SK-N-SH treated with all-trans-retinoic acid at 6 μM for 48 hours (cell line): ENCODE data around the gene CDC16.

ENCODE experiments used
- ATAC-seq: fragments of 200-7000 bp; cut with Tn5 transposase; 3 replicates; pipeline ENCODE4 v1.9.1; 2020; ENCODE audit warnings: mild to moderate bottlenecking, moderate library complexity
- ARNTL ChIP-seq: fragments of 450-650 bp; formaldehyde crosslinking; IDR thresholded peaks from 2 replicates; pipeline ENCODE4 v1.5.0; 2020; ENCODE audit warnings: low read depth, mild to moderate bottlenecking, moderate library complexity, borderline replicate concordance
- BACH2 ChIP-seq: fragments of 250-450 bp; sonication (Bioruptor Pico); IDR thresholded peaks from 2 replicates; pipeline ENCODE4 v1.9.0; 2021; ENCODE audit warnings: mild to moderate bottlenecking, borderline replicate concordance
- CSDC2 ChIP-seq: fragments of 250-450 bp; sonication (Bioruptor Pico); IDR thresholded peaks from 2 replicates; pipeline ENCODE4 v1.5.0; 2020; ENCODE audit warnings: mild to moderate bottlenecking, moderate library complexity
- CSRNP3 ChIP-seq: fragments of 250-450 bp; sonication (Bioruptor Pico); IDR thresholded peaks from 2 replicates; pipeline ENCODE4 v1.5.1; 2021; ENCODE audit warnings: mild to moderate bottlenecking, moderate library complexity
- ESRRG ChIP-seq: fragments of 250-450 bp; sonication (Bioruptor Pico); IDR thresholded peaks from 2 replicates; pipeline ENCODE4 v1.6.1; 2021; ENCODE audit warnings: mild to moderate bottlenecking
- GLIS3 ChIP-seq: fragments of 250-450 bp; sonication (Bioruptor Pico); IDR thresholded peaks from 2 replicates; pipeline ENCODE4 v1.5.0; 2020; ENCODE audit warnings: mild to moderate bottlenecking, moderate library complexity
- ISL1 ChIP-seq: fragments of 250-450 bp; sonication (Bioruptor Pico); IDR thresholded peaks from 2 replicates; pipeline ENCODE4 v2.1.2; 2022; ENCODE audit warnings: mild to moderate bottlenecking, moderate library complexity
- OSR1 ChIP-seq: fragments of 250-450 bp; sonication (Bioruptor Pico); IDR thresholded peaks from 2 replicates; pipeline ENCODE4 v1.8.0; 2022; ENCODE audit warnings: moderate library complexity, mild to moderate bottlenecking, inconsistent platforms
- PATZ1 ChIP-seq: fragments of 250-450 bp; sonication (Bioruptor Pico); IDR thresholded peaks from 2 replicates; pipeline ENCODE4 v1.8.0; 2020; ENCODE audit warnings: mild to moderate bottlenecking, moderate library complexity, borderline replicate concordance
- PPARA ChIP-seq: fragments of 250-450 bp; sonication (Bioruptor Pico); IDR thresholded peaks from 2 replicates; pipeline ENCODE4 v1.5.0; 2020; ENCODE audit warnings: mild to moderate bottlenecking, borderline replicate concordance
- SNAI2 ChIP-seq: fragments of 250-450 bp; sonication (Bioruptor Pico); IDR thresholded peaks from 2 replicates; pipeline ENCODE4 v1.5.0; 2020; ENCODE audit warnings: mild to moderate bottlenecking, moderate library complexity
- TCF4 ChIP-seq: fragments of 250-450 bp; sonication (Bioruptor Pico); IDR thresholded peaks from 2 replicates; pipeline ENCODE4 v1.8.0; 2021; ENCODE audit warnings: mild to moderate bottlenecking, moderate library complexity, borderline replicate concordance
- TOX ChIP-seq: fragments of 250-450 bp; sonication (Bioruptor Pico); IDR thresholded peaks from 2 replicates; pipeline ENCODE4 v1.8.0; 2021; ENCODE audit warnings: mild to moderate bottlenecking, moderate library complexity, borderline replicate concordance
- TSHZ2 ChIP-seq: fragments of 250-450 bp; sonication (Bioruptor Pico); IDR thresholded peaks from 2 replicates; pipeline ENCODE4 v1.5.0; 2020; ENCODE audit warnings: mild to moderate bottlenecking, moderate library complexity
- ZC3H10 ChIP-seq: fragments of 250-450 bp; sonication (Bioruptor Pico); IDR thresholded peaks from 2 replicates; pipeline ENCODE4 v1.5.1; 2021; ENCODE audit warnings: mild to moderate bottlenecking, moderate library complexity
- ZFP30 ChIP-seq: fragments of 450-650 bp; formaldehyde crosslinking; IDR thresholded peaks from 2 replicates; pipeline ENCODE4 v1.5.0; 2022; ENCODE audit warnings: mild to moderate bottlenecking, moderate library complexity
- ZNF565 ChIP-seq: fragments of 450-650 bp; formaldehyde crosslinking; conservative IDR thresholded peaks from 2 replicates; pipeline ENCODE4 v1.5.0; 2020; ENCODE audit warnings: low read depth, mild to moderate bottlenecking, moderate library complexity
- ZNF8 ChIP-seq: fragments of 450-650 bp; formaldehyde crosslinking; IDR thresholded peaks from 2 replicates; pipeline ENCODE4 v1.5.0; 2020; ENCODE audit warnings: mild to moderate bottlenecking, moderate library complexity
- TF ChIP-seq, protein P1 (sequence below): fragments of 250-450 bp; sonication (Bioruptor Pico); IDR thresholded peaks from 2 replicates; pipeline ENCODE4 v1.8.0; 2021; ENCODE audit warnings: low read depth, mild to moderate bottlenecking, moderate library complexity, borderline replicate concordance
- TF ChIP-seq, protein P2 (sequence below): fragments of 250-450 bp; sonication (Bioruptor Pico); IDR thresholded peaks from 2 replicates; pipeline ENCODE4 v1.5.1; 2020; ENCODE audit warnings: low read depth, mild to moderate bottlenecking, moderate library complexity

CDC16 gene

GRCh38 chr13:114281351-114282040, 46.8 kb downstream of the CDC16 start, which contains the start of gene UPF3A:
TSS of gene UPF3A (plus strand) at chr13:114281601. CDS start at chr13:114281640, 39 bp downstream.
- TF ChIP-seq OSR1 (CRISPR knock-in tag): no peak
- TF ChIP-seq ISL1 (CRISPR knock-in tag): no peak
- no peak for TF ChIP-seq BACH2 (CRISPR knock-in tag)
- TF ChIP-seq TOX (CRISPR knock-in tag): no peak
- no peak for TF ChIP-seq ARNTL (CRISPR knock-in tag)
- TF ChIP-seq CSRNP3: no peak
- no peak for TF ChIP-seq TCF4 (CRISPR knock-in tag)
- no peak for TF ChIP-seq ZC3H10 (CRISPR knock-in tag)
- TF ChIP-seq CSDC2 (CRISPR knock-in tag): no peak
- no peak for TF ChIP-seq ESRRG (CRISPR knock-in tag)
- TF ChIP-seq, protein P1, sequence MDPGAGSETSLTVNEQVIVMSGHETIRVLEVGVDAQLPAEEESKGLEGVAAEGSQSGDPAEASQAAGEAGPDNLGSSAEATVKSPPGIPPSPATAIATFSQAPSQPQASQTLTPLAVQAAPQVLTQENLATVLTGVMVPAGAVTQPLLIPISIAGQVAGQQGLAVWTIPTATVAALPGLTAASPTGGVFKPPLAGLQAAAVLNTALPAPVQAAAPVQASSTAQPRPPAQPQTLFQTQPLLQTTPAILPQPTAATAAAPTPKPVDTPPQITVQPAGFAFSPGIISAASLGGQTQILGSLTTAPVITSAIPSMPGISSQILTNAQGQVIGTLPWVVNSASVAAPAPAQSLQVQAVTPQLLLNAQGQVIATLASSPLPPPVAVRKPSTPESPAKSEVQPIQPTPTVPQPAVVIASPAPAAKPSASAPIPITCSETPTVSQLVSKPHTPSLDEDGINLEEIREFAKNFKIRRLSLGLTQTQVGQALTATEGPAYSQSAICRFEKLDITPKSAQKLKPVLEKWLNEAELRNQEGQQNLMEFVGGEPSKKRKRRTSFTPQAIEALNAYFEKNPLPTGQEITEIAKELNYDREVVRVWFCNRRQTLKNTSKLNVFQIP (CRISPR knock-in tag): no peak
- TF ChIP-seq PATZ1 (CRISPR knock-in tag): no peak
- no peak for TF ChIP-seq SNAI2 (CRISPR knock-in tag)
- TF ChIP-seq, protein P2, sequence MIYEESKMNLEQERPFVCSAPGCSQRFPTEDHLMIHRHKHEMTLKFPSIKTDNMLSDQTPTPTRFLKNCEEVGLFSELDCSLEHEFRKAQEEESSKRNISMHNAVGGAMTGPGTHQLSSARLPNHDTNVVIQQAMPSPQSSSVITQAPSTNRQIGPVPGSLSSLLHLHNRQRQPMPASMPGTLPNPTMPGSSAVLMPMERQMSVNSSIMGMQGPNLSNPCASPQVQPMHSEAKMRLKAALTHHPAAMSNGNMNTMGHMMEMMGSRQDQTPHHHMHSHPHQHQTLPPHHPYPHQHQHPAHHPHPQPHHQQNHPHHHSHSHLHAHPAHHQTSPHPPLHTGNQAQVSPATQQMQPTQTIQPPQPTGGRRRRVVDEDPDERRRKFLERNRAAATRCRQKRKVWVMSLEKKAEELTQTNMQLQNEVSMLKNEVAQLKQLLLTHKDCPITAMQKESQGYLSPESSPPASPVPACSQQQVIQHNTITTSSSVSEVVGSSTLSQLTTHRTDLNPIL (CRISPR knock-in tag): no peak
- ATAC-seq: peak; percentile 86

DNA sequence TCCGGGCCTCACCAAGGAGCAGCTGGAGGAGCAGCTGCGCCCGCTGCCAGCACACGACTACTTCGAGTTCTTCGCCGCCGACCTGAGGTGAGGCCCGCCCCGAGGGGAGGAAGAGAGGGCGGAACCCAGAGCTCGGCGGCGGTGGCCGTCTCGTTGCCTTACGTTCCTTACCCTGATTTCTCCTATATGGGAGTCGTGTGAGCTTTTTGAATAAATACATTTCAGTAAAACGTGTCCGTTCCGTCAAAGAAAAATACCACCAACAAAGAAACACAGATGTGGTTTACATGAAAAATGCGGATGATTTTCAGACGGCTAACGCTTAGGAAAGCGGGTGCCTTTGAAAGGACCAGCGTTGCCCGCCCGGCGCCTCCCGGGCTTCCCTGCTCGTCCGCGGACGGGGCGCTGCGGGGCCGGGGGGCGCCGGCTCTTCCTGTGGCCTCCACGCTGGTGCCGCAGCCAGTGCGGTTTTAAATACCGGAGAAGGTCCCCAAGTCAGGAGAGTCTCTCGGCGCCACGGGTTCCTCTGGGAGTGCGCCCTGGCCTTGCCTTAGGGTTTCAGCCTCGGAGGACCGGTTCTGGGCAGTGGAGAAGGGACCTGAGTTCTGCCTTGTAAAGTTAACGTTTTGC, 47.5 kb downstream of the CDC16 start:
- TF ChIP-seq TOX (CRISPR knock-in tag) (no peak), GLIS3 (CRISPR knock-in tag) (no peak), ZFP30 (CRISPR knock-in tag) (no peak), OSR1 (CRISPR knock-in tag) (no peak), ZNF8 (CRISPR knock-in tag) (no peak), ZNF565 (CRISPR knock-in tag) (no peak), ARNTL (CRISPR knock-in tag) (no peak), SNAI2 (CRISPR knock-in tag) (no peak), PPARA (no peak), TSHZ2 (CRISPR knock-in tag) (no peak)
- TF ChIP-seq, protein P2 (CRISPR knock-in tag): no peak
- TF ChIP-seq, protein P1 (CRISPR knock-in tag): no peak
- ATAC-seq: peak; percentile 76
